ENCODE data around the gene MRTFB.

The MRTFB gene

GRCh38 chr16:14057878-14058382 is 13.2 kb upstream of the MRTFB start:
- TF ChIP-seq EZH2 (IDR thresholded peaks at IDR 0.05; ENCODE audit: borderline replicate concordance, low read depth, low read length, severe bottlenecking) (no peak), CTCF (IDR thresholded peaks at IDR 0.05; ENCODE audit: borderline replicate concordance, extremely low read depth, low read length, poor library complexity, severe bottlenecking) (no peak)
- Histone ChIP-seq H3K27me3 (ENCODE audit: insufficient read depth, low read length, poor library complexity) (peaks cover 4% of the 10 kb centered on the region), H3K9me3 (ENCODE audit: insufficient read depth, low read length, severe bottlenecking) (no peaks in the 10 kb centered on the region), H3K9ac (ENCODE audit: low read depth, low read length) (no peak overlapping the region), H3K4me1 (ENCODE audit: insufficient read depth, low read length) (no peaks in the 10 kb centered on the region), H3K79me2 (ENCODE audit: insufficient read depth, low read length) (no peaks in the 10 kb centered on the region), H3K4me3 (ENCODE audit: low read depth in 1 of 2, low read length in 2 of 2) (no peak overlapping the region), H2AFZ (ENCODE audit: low read depth, low read length) (no peak overlapping the region), H3K36me3 (ENCODE audit: insufficient read depth, low read length) (no peaks in the 10 kb centered on the region), H3K27ac (ENCODE audit: low read length) (no peak overlapping the region), H3K4me2 (ENCODE audit: insufficient read depth, low read length) (no peak overlapping the region), H4K20me1 (ENCODE audit: insufficient read depth, low read length) (no peaks in the 10 kb centered on the region)
- ATAC-seq (ENCODE audit: insufficient read depth, low read depth) (no peak), DNase-seq (no peak)

DNA sequence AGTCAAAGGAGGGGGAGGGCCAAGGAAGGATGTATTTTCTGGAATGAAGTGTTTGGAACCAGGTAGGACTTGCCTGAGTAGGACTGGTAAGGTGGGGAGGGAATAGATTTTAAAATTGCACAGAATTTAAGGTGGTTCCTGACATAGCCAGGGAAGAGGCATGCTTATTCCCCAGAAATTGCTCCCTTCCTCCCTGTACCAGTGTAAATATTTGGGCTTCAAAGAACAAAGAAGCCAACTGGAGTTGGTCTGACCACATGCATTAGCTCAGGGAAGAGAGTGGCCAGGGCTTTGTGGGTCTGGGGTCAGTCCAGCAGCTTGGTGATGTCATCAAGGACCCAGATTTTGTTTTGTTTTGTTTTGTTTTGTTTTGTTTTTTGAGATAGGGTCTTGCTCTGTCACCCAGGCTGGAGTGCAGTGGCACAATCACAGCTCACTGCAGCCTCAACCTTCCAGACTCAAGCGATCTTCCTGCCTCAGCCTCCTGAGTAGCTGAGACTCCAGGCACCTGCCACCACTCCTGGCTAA is 9.3 kb upstream of the MRTFB start:
- Histone ChIP-seq H3K79me2 (ENCODE audit: insufficient read depth, low read length) (no peaks in the 10 kb centered on the region), H3K27me3 (ENCODE audit: insufficient read depth, low read length, poor library complexity) (peaks cover 4% of the 10 kb centered on the region), H3K4me3 (ENCODE audit: low read depth in 1 of 2, low read length in 2 of 2) (no peak overlapping the region), H3K36me3 (ENCODE audit: insufficient read depth, low read length) (no peaks in the 10 kb centered on the region), H3K4me2 (ENCODE audit: insufficient read depth, low read length) (no peak overlapping the region), H3K27ac (ENCODE audit: low read length) (no peak overlapping the region), H3K4me1 (ENCODE audit: insufficient read depth, low read length) (no peaks in the 10 kb centered on the region), H3K9ac (ENCODE audit: low read depth, low read length) (no peak overlapping the region), H2AFZ (ENCODE audit: low read depth, low read length) (no peak overlapping the region), H4K20me1 (ENCODE audit: insufficient read depth, low read length) (no peaks in the 10 kb centered on the region), H3K9me3 (ENCODE audit: insufficient read depth, low read length, severe bottlenecking) (no peaks in the 10 kb centered on the region)
- TF ChIP-seq CTCF (IDR thresholded peaks at IDR 0.05; ENCODE audit: borderline replicate concordance, extremely low read depth, low read length, poor library complexity, severe bottlenecking) (no peak), EZH2 (IDR thresholded peaks at IDR 0.05; ENCODE audit: borderline replicate concordance, low read depth, low read length, severe bottlenecking) (no peak)
- no peak for ATAC-seq (ENCODE audit: insufficient read depth, low read depth)
- DNase-seq = no peak

DNA sequence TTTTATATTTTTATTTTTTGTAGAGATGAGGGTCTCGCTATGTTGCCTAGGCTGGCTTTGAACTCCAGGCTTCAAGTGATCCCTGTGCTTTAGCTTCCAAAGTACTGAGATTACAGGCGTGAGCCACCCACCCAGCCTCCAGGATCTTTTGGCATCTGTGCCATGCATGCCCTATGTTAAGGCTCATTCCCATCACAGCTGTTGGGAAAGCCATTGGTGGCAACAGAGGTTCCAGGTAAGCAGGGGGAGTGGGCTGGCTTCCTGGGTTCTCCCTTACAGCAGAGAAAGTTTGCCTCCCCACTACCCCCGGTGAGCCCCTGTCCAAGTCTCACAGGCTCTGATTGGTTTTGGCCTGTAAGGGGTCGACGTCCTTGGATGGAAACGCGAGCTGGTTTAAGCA is 8.9 kb upstream of the MRTFB start:
- Histone ChIP-seq H3K4me3 (ENCODE audit: low read depth in 1 of 2, low read length in 2 of 2) (no peak overlapping the region), H3K4me1 (ENCODE audit: insufficient read depth, low read length) (no peaks in the 10 kb centered on the region), H4K20me1 (ENCODE audit: insufficient read depth, low read length) (no peaks in the 10 kb centered on the region), H3K9ac (ENCODE audit: low read depth, low read length) (no peak overlapping the region), H3K79me2 (ENCODE audit: insufficient read depth, low read length) (no peaks in the 10 kb centered on the region), H3K36me3 (ENCODE audit: insufficient read depth, low read length) (no peaks in the 10 kb centered on the region), H2AFZ (ENCODE audit: low read depth, low read length) (no peak overlapping the region), H3K9me3 (ENCODE audit: insufficient read depth, low read length, severe bottlenecking) (no peaks in the 10 kb centered on the region), H3K27ac (ENCODE audit: low read length) (no peak overlapping the region), H3K27me3 (ENCODE audit: insufficient read depth, low read length, poor library complexity) (peaks cover 4% of the 10 kb centered on the region), H3K4me2 (ENCODE audit: insufficient read depth, low read length) (no peak overlapping the region)
- DNase-seq = no peak
- no peak for ATAC-seq (ENCODE audit: insufficient read depth, low read depth)
- no peak for TF ChIP-seq CTCF (IDR thresholded peaks at IDR 0.05; ENCODE audit: borderline replicate concordance, extremely low read depth, low read length, poor library complexity, severe bottlenecking)
- TF ChIP-seq EZH2 (IDR thresholded peaks at IDR 0.05; ENCODE audit: borderline replicate concordance, low read depth, low read length, severe bottlenecking) = no peak
